Stimulated activated CD8-positive, alpha-beta memory T cell treated with anti-CD3 and anti-CD28 coated beads, Interleukin-15, amount 100 ng/mL, for 48 hours (primary cell): ENCODE data around the gene GSTM5.
A peak's percentile ranks its signal among the peaks of the same experiment; 100 is the strongest.
"Not testable (repeated sequence)": the region's sequence is repeated elsewhere in the genome, so short reads cannot be mapped to it uniquely, and the experiment has no call there.

ENCODE experiments used
- DNase-seq, 2 donors: peaks; one replicate each; pipeline ENCODE4 v3.0.0-alpha.2; 2020; ENCODE audit warnings: low read depth in 2 of 2

The GSTM5 gene

DNA sequence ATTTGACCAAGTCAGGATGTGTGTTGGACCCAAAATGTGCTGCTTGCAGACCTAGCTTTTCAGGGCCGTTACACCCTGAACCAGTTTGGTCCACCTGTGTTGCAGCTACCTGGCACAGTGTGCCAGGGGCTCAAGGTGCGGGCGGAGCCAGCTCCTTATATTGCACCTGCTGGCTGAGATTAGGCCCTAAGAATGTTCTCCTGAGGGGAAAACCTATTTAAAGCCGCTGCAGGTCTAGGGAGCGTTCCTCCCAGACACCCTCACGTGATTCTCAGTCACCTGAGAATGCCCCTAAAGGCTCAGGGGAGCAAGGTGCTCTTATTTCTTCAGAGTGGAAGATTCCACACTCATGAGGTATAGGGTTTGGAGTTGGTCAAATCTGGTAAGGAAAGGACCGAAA lies 16.8 kb downstream of the GSTM5 start:
- no peak for DNase-seq

DNA sequence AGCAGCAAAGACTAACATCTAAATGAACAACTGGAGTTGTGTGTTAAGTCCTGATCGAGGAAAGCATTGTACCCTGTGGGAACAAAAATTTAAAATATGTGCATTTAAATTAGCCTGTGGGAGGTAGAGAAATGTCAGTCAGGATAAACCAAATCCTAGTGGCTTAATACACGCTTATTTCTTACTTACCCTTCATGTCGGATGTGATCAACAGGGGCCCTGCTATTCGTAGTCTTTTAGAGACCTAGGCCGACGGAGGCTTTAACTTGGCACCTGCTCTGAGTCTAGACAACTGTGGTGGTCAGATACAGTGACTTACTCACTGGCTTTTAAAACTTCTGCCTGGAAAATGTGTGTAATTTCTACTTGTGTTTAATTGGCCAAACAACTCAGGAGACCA lies 18.6 kb downstream of the GSTM5 start:
- DNase-seq, result no peak

DNA sequence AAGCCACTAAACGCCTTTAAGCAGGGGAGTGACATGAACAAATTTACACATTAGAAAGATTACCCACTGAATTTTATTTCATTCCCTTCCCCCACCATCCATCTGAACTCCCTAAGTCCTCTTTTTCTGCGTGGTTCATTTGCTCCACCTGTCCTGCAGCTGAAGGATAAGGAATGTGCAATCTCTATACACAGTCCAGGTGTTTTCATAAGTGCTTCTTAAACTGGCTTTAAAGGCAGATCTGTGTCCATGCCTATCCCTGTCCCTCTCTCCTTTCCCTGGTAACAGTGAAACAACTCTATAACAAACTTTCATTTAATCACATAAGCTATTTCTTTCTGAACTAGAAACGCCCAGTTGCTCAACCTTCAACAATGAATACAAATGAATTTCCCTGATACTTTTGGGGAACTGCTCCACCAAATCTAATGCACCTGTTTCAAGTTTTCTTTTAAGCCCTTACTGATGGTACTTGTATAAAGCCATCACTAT lies 20.4 kb downstream of the GSTM5 start:
- DNase-seq, result no peak

DNA sequence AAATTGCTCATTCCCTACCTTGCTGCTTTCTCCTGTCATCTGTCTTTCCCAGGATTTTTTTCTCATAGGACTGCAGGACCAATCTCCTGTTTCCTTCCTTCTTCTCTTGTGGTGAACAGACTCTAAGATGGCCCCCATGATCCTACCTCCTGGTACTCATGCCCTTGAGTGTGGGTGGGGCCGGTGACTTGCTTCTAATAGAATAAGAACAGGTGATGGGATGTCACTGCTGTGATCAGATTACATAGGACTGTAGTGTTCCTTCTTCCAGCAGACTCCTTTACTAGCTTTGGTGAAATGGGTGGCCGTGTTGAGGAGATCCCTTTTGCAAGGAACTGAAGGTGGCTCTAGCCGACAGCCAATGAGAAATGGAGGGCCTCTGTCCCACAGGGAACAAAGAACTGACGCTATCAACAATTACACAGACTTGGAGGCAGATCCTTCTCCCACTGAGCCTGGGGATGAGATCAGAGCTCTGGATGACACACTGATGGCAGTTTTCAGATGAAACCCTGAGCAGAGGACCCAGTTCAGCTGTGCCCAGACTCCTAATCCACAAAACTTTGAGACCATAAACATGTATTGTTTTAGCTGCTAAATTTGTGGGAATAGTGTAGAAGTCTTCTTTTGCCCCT lies 21.3 kb downstream of the GSTM5 start:
- no peak for DNase-seq

DNA sequence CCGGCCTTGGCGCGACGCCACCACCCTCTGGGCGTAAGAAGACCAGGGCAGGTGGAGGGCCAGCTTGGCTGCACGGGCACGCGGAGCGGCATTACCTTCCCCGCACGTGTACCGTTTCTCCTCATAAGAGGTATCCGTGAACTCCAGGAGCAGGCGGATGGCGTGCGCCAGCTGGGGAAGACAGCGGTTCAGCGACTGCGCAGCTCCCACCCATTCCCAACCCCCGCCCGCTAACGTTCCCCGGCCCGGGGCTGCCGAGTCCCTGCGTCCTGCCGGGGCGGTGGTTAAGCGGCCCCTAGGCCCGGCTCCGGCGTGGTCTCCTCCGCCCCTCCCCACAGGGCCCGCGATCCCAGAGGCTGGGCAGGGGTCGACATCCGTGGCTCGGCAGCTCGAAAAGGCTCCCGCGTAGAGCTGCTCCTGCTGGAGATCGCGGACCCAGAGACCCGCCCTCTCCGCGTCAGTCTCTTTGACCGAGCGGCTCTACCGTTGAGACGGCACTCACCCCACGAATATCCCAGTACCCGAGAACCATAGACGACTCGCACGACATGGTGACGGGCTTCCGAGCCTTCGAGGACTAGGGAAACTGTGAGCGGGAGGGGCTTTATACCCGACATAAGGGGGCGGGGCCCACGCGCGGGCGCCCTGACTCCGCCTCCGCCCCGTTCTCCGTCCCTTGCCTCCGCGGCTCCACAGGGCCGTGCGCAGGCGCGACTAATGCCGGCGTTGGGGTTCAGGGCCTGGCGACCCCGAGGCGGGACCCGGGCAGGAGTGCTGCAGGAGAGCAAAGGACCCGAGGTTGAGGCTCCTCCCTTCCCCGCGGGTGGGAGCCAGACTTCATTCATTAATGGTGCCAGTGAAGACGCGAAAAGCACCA lies 27.9 kb downstream of the GSTM5 start:
- DNase-seq, result peak; percentile 62 to 72

DNA sequence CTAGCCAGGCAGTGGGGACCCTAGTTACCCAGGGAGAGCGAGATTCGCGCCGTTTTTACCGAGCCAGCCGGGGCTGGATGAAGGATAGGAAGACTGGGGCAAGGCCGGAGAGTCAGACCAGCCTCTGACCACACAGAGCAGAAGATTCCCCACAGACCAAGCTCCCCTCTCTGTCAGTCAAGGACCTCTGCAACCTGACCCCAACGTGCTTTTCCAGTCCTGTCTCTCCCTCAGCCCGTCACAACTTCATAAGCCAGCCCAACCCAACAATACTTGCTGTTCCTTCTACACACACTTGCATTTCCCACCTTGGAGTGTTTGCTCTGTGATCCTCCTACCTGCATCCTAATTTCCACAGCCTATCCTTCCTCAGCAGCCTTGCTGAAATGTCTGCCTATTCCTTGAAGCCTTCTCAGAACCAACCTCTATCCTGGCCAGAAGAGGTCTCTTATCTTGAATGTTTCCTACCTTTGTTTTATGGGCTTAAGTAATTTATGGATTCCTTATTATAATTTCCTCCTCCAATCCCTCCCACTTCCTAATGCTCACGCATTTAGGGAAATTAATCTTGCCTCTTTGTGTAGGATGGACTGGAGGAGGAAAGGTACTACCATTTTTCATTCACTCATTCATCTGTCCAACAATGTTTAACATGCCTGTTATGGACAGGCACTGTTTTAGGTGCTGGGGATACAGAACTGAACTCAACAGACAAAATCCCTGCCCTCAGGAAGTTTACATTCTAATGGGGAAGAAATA lies 28.7 kb downstream of the GSTM5 start, which contains the start of gene GSTM3:
Gene GSTM3, minus strand, starts transcription at position 424 of the 759 bp plus-strand sequence. CDS start 751 bp downstream, outside the sequence.
- no peak for DNase-seq

DNA sequence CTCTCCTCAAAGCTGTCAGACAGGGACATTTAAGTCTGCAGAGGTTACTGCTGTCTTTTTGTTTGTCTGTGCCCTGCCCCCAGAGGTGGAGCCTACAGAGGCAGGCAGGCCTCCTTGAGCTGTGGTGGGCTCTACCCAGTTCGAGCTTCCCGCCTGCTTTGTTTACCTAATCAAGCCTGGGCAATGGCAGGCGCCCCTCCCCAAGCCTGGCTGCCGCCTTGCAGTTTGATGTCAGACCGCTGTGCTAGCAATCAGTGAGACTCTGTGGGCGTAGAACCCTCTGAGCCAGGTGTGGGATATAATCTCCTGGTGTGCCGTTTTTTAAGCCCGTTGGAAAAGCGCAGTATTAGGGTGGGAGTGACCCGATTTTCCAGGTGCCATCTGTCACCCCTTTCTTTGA lies 36.3 kb downstream of the GSTM5 start:
- DNase-seq, result not testable (repeated sequence)

DNA sequence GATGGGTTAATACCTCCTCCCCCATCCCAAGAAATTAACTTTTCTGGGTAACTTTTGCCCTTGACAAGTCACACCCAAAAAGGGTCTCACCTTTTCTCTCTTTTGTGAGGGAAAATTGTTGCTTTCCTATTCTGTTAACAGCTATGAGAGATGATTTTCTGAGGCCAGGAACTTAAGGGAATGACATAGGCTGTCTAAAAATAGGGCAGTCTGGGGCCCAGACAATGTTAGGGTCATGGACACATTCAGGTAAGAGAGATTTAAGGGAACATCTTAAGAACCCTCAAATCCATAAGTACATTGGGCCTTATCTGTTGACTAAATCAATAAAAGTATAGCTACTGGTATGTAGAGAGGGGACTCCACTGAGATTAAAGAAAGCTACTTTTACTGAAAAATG lies 37.2 kb downstream of the GSTM5 start:
- no peak for DNase-seq

DNA sequence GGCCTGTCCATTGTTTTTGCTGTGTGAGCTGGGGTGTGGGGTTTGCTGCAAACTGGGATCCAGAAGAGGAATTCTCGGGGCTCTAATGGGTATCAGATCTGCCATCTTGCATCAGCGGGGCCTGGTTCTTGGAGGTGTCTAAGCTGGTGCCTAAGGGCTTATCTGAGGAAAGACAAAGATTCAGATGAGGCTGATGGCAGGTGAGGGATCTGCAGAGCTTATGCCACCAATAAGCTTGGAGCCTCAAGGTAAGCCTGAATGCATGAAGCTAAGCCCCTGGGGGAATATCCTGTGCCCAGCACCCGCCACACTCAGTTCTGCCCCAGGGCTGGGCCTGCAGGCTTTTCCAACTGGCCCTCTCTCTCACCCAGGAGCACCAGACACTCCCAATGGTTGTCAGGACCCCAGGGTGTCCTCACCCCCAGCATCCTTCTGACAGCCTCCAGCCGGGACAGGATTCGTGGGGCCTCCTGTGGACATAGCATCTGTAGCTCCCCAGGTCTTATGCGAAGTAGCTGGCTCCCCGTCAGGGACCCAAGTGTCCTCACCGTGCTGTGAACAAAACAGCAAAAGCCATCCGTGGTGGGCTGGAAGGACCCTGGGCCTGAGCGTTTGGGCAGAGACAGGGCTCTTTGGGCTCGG lies 38.3 kb downstream of the GSTM5 start:
- no peak for DNase-seq

DNA sequence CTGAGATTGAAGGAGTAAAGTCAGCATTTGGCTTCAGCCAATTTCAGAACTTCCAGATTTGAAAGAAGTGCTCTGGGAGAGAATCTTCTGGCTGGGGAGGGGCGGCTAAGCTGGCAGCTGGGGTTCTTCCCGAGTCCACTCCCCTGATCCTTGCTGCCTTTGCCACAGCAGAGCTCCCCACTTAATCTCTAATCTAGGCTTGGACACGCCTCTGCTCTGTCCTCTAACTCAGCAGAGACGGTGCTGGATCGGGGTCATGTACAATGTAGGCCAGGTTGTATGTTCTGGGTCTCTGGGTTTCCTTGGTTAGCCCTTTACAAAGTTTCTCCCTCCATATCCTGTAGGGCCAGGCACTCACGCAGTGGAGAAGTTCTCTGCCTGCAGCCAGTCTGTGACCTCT lies 38.9 kb downstream of the GSTM5 start:
- DNase-seq, result no peak

DNA sequence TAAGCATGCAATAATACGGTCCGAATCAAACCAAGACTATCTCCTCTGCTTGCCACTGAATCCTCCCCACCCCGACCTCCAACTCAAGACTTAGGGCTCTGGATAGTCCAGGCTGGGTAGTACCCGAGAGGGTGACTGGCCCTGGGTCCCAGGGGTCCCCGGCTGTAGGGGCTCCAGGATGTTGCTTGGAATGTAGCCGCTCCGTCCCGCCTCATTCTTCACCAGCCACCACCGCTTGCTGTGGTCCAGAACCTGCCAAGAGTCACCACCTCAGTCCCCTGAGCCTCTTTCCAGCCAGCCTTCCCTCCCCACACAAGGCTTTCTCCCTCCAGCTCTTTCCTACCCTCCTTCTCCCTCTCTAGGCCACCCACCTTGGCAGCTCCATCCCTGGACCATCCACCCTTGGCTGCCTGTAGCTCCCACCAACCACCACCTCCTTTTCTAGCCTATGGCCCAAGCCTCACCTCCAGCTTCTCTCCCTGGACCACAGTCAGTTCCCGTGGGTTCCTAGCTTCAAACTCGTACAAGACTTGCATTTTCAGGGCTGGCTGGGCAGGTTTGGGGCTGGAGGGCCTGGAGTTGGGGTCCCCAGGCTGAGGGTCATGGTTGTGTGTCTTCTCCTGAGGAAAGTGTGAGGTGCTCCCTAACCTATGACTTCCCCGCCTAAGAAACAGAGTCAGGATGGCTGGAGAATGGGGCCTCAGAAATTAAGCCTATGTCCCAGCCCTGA lies 39.6 kb downstream of the GSTM5 start:
- DNase-seq, result no peak

DNA sequence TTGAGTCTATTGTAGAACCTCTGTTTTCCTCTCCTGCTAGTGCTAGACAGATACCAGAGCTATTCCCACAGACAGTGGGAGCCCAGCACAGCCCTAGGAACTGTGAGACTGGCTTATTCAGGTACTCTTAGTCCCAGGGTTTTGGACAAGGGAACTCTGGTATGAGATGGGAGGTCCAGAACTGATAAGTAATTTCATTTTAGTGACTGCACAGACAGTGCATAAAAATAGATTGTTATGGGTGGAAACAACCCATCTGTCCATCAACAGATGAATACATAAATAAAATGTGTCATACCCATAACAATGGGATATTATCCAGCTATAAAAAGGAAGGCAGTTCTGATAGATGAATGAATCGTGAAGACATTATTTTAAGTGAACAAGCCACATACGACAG lies 42.7 kb downstream of the GSTM5 start:
- DNase-seq, result no peak

DNA sequence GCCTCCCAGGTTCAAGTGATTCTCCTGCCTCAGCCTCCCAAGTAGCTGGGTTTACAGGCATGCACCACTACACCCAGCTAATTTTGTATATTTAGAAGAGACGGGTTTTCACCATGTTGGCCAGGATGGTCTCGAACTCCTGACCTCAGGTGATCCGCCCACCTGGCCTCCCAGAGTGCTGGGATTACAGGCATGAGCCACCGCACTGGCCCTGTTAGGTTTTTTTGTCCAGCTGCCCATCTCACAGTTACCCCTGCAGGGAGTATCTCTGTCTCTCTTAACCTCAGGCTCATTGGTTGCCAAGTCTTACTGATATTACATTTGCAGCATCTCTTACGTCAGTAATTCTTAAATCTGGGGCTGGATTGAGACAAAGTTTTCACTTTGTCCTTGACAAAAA lies 44.3 kb downstream of the GSTM5 start:
- not testable (repeated sequence) for DNase-seq

DNA sequence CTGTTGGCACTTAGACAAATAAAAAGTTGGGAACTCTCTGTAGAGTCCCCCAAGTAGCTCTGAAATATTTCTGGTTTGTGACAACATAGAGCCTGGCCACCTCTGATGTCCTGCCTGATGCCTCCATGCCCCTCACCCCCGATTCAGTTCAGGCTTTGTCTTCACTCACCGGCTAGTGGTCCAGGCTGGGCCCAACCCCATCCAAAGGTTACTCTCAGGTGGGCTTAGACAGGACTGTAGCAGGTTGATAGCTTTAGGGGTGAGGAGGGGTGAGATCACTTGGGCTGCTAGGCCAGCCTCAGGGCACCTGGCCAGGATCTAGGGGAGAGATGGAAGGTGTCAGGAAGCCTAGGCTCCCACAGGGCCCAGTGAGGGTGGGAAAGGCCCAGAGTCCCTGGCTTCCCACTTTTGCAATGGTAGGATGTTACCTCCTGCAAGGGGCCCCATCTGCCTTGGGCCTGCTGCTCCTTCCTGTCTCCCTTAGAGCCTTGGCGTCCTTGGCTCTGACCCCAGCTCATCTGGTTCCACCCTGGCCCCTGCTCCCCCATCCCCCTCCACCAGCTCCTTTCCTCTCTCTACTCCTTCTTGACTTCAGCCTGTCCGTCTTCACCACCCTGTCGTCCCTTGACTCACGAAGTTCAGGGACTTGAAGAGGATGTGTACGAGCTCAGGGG lies 44.9 kb downstream of the GSTM5 start:
- no peak for DNase-seq

DNA sequence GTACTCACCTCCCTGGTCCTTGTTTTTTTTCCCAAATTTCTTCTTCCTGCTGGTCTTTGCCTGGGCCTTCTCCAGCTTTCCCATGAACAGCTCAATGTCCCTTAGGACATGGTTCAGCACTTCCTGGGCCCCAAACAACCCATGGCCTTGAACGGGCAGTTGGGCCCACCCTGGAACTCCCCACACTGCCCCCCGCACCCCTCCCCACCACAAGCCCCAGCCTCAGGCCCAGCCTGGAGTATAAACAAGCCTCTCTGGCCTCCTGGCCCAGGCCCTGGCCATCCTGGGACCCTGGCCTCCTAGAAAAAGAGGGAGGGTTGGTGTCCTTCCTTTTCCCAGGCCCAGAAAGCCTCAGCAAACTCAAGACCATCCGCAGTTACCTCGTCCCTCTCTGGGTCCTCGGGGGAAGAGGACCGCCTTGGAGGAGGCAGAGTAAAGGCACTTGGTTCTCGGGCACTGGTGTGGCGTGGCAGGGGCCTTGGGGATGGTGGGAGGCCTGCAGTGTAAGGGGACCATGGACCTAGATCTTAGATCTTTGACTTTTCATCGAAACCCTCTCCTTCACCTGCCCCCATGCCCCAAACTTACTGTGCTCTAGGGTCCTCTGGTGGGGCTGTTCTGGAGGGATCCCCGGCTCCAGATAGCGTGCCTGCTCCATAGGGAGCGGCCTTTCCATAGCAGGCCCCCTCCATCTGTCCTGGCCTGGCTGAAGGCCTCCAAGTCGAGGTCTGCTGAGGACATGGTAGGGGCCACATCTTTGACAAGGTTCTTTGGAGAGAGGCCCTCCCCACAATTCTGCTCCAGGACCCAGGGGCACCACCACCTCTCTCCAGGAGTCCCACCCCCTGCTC lies 46.1 kb downstream of the GSTM5 start:
- no peak for DNase-seq

DNA sequence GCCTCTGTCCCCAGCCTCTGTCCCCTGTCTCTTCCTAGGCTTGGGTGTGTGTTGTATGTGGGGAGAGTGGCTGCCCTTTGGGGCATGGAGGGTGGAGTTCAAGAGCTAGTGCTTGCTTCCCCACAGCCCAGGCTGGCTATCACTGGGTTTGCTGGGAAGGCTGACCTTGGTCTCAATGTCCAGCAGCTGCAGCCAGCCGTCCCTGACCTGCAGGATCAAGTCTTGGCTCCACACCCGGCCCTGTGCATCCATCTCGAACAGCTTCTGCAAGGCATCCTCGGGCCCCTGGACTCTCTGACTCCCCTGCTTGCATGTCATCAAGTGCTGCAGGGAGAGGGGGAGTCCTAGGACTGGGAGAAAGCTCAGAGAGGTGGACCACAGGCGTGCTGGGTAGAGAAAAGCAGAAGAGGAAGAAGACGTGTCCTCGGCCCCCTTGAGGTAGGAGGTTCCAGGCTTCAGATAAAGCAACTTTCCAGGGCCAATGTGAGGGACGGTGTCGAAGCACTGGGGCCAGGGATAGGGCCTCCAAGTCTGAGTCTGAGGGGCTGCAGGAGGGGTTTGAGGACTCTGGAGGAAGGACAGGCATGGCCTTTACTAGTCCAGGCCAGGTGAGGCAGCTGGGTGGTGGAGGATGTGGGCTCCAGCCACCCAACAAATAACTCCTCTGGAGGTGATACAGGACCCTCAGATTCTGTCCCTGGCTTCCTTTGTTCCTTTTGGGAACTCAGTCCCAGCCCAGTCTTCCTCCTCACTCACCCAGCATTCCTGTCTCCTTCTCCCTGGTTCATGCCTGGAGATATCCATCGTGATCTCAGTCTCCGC lies 47.7 kb downstream of the GSTM5 start:
- DNase-seq, result no peak

DNA sequence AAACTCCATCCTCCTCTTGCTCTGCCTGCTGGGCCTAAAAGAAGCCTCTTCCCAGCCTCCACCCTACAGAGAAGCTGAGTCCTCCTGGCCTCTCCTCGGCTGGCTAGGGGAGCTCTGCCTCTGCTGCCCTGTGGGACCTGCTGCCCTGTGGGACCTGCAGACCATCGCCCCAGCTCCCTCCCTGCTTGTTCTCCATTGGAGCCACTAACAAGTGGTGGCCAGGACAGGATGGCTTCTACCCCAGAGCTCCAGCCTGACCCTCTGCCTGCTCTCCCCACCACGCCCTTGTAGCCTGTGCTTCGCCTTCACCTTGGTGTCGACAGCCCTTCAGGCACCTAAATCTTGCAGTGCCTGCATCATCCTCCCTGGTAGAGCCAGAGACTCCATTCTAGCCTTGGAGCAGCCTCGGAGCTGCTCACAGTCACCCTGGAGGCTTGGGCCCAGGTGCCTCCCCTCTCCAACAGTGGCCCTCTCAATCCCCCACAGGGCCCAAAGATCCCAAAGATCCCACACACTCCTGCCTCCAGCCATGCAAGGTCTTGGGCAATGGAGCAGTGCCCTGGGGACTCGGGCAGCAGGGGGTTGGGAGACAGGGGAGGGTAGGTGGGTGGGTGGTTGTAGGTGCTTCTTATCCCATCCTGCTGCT lies 48.7 kb downstream of the GSTM5 start:
- no peak for DNase-seq
